DMS53 (cell line): ENCODE measurements around the gene TMEM184A.

Experiments
- DNase-seq: peaks from one replicate; lab custom pipeline; 2025; lab: John Stamatoyannopoulos, UW

Gene TMEM184A

DNA sequence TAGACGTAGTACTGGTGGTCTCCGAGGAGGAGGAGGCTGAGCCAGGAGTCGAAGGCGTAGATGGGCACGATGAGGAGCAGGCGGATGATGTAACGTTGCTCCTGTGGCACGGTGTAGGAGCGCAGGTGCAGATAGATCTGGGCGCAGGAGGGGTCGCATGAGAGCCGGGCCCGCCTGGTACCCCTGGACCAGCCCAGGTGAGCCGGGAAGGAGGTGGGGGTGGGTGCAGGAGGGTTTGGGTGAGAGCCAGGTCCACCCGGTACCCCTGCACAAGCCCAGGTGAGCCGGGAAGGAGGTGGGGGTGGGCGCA is 5.2 kb downstream of the TMEM184A start:
- no peak for DNase-seq

DNA sequence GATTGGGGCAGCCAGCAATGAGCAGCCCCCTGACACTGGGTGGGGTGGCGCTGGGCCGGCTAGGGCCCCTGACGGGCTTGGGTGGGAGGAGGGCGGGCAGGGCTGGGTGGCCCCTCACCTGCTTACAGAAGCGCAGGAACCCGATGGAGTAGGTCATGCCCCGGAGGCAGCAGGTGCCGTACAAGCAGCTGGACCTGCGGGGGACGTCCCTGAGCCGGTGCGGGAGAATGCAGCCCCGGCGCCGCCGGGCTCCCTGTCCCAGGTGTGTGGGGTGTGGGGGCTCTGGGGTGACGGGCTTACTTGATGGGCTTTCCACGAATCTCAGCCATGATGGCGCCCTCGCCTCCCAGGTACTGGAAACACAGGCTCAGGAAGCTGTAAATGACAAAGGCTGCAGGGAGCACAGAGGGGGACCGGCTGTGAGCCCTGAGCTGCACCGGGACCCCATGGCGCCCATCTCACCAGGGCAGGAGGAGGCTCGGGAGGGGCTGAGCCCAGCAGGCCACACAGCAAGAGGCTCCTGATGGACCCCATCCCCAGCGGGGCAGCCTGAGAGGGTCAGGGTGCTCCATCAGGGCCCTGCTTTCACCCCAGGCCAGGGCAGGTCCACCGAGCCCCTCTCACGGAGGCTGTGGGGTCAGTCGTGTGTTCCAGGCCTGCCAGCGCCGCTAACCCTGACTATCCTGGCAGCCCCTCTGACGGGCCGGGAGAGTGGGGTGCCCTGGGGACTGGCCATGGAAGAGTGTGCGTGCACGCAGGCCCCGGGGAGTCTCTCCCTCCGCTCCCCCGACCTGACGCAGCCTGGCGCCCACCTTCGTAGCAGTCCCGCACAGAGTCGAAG is 5.8 kb downstream of the TMEM184A start:
- no peak for DNase-seq

DNA sequence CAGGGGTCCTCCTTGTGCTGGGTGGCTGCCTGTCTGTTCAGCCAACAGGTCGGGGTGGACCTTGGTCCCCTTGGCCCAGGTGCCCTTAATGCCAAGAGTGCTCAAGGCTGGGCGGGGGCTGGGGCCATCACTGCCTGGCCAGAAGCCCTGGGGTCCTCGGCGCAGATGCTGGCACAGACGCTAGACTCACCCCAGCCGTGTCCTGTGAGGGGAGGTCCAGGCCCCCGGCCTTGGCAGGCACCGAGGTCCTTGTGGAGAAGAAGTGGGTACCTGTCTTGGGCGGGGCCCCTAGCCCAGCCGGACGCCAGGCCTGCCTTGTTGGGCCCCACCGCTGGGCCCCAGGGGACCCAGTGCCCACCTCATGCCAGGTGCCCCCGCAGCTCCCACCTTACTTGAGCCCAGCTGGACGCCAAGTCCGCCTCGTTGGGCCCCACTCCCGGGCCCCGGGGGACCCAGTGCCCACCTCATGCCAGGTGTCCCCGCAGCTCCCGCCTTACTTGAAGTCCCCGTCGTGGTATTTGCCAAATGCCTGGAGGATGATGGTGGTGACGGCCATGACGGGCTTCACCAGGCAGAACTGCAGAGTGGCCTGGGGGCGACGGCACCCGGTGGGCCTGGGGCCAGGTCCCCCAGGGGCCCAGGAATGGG is 6.5 kb downstream of the TMEM184A start:
- DNase-seq, result no peak

DNA sequence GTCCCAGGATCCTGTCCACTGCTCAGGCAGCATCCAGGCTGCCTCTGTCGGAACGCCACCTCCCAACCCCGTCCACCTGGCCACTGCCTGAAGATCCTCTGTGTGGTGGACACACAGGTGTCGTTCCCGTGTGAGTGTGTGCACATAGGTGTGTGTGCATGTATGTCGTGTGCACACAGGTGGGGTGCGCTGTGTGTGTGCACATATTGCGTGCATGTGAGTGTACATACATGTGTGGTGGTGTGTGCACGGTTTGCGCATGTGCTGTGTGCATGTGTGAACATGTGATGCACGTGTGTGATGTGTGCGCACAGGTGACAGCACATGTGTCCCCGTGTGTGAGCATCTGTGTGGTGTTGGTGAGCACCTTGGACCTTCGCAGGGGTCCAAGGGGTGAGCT is 7.1 kb downstream of the TMEM184A start:
- DNase-seq, result no peak

DNA sequence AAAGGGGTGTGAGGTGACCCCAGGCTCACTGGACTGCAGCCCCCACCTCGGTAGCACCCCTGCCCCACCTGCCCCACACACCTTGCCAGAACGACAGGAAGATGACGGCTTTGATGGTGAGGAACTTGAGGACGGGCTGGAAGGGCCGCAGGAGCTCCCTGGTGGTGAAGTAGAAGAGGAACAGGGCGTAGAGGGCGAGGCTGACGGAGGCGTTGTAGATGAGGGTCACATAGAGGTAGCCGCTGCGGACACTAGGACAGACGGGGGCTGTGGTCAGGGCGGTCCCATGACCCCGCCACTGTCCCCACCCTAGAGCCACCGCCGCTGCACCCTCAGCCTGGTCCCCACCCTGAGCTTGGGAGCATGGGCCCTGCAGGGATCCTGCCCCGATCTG is 7.6 kb downstream of the TMEM184A start:
- DNase-seq, result no peak

DNA sequence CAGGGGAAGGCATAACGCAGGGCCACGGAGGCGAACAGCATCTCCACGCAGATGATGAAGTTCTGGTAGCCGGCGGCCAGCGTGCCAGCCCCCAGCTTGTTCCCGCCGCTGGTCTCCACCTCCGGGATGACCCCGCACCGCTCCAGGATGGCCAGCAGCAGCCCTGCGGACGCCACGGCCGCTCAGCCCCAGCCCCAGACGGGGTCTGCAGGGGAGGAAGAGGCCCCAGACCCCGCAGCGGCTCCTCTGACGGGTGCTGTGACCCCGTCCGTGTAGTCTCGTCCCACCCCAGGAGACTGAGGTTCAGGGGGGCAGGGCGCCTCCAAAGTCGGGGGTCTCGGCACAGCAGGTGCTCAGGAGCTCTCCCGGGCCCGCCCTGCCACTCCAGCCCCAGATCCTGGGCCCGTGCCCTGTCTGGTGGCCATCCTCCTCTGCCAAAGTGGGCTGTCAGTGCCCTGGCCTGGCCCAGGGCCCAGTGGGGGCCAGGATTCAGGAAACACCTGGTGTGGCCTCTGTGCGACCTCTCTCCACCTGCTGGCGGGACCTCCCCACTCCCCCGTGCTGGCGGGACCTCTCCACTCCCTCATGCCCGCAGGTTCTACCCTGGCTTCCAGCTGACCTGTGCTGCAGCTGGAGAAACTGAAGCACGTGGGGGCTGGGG is 8.1 kb downstream of the TMEM184A start:
- DNase-seq, result peak; percentile 41

DNA sequence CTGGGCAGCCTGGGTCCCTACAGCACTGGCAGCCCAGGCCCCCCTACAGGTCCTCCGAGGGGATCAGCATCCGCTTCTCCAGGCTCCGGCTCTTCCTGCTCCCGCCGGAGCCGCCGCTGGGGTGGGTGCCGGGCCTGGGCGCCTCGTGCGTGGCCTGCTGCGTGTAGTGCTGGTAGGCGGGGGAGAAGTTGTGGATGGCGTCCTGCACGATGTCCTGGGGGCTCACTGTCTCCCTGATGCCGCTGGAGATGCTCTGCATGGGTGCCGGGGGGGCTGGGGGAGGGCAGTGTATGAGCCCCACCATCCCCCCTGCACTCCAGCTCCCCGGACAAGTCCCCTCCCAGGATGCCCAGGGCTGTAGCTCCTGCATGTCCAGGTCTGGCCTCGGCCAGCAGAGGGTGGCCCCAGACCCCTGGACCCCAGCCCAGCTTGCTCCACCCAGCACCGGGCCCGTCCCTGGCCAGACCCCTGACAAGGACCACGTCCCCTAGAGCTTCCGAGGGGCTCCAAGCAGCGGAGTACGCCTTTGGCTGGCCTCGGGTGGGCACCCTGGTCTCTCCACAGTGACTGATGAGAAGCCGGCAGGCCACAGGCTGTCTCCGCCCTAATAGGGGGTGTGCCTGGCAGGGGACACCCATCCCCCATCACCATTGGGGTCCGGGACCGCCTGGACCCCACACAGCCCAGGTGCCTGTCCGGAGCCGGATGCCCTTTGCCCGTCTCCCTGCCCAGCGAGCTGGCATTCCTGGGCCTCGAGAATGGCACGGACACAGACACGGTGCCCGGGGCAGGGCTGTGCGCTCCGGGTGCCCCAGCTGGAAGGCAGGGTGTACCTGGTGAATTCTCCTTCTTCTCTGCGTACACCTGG is 8.9 kb downstream of the TMEM184A start:
- DNase-seq, result no peak

DNA sequence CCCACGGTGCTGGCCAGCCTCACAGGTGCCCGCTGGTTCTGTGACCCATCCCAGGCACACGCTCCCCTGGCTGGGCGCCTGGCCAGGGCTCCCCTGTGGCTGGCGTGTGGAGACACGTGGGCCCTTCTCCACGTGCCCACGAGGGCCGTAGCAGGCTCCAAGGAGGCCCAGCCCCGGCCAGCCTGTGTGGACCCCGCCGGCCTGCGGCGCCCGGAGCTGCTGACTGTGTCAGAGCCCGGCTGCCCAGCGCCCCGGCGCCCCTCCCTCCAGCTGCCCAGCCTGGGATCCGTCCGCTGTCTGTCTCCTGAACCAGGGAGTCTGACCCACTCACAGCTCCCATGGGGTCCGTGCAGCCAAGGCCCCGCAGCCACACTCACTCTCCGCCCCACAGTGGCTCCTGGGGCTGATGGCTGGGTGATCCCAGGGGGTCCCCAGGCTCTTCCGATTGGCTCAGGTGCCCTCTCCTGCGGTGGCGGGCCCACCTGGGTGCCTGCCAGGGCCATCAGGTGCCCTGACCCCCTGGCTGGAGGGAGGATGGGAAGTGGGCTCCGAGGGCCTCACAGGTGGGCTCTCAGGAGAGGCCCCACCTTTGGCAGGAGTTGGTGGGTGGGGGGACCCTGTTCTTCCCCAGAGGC is 9.6 kb downstream of the TMEM184A start:
- no peak for DNase-seq

DNA sequence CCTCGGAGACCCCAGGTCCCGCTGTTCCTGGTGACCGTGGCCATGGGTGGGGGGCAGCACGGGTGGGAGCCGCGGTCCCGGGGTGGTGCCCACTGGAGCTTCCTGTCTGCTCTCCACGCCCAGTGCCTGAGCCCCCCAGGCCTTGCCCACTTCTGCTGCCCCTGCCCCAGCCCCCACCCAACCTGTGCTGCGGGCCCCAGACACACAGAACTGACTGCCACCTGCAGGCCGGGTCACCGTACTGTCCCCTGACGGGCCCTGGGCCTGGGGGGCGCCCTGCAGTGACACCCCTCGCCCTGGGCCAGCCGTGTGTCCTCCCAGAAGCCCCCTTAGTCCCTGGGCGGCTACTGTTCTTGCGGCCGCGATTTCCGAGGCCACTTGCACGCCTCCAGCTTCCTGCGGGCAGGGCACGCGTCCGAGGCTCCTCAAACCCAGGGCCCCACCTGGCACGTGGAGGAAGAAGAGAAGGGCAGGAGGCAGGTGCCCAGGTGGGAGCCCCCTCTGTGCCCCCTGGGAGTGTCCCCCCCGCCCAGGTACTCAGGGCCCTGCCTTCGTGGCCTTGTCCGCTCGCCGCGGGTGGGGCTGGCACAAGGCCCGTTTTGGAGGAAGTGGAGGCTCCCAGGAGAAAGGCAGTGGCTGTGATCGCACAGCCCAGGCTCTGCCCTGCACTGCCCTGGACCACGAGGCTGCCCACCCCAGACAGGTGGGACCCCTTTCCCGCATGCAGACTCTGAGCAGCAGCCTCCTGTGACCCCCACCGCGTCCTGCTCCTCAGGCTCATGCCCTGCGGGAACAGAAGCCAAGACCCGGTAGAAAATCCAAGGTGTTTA is 10.4 kb downstream of the TMEM184A start:
- no peak for DNase-seq

DNA sequence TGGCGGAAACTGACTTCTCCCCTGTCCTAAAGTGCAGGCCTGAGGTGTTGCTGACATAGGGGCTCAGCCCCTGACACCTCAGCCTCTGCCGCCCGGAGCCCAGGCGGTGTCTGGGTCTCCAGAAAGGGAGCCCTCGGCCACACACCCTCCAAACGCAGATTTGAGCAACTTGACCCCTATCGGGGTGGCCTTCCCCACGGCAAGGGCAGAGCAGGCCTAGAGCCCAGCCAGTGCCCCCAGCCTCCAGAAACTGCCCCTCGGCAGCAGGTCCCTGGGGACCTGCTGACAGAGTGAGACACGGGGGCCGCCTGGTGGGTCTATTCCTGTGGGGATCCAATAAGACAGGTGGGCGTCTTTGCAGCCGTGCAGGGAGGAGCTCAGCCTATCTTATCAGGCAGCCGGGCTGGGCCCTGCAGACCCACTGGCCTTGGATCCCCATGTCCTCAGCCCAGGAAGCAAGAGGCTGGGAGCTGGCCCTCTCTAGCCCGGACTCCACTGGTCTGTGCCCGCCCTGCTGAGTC is 11.0 kb downstream of the TMEM184A start:
- DNase-seq, result no peak

DNA sequence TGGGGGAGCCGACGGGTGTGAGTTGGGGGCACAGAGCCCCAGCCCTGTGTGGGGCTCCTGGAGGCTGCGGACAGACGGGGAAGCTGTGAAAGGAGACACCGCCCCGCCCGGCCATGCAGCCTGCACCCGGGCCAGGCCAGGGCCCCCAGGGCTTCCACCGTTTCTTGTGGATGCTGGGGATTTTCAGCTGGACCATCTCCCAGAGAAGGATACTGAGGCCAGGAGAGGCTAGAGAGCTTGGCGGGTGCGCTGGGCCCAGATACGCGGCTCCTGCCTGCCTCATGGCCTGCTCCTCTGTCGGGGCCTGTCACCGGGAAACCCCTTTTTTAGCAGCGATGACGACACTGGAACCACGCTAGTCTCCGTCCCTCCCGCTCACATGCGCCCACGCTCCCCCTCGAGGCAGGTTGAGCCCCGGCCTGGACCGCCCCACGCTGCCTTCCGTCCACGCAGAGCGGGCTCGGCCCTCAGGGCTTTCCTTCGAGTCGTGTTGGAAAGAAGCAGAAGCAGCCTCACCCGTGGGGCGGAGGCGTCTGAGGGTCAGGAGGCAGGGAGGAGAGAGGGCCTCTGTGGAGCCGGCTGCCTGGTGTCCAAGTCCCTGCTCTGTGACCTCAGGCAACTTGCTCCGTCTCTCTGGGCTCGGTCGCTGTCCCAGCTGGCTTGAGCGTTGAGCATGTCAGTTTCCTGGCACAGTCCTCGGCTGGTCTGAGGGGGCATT is 11.7 kb downstream of the TMEM184A start:
- DNase-seq, result no peak

DNA sequence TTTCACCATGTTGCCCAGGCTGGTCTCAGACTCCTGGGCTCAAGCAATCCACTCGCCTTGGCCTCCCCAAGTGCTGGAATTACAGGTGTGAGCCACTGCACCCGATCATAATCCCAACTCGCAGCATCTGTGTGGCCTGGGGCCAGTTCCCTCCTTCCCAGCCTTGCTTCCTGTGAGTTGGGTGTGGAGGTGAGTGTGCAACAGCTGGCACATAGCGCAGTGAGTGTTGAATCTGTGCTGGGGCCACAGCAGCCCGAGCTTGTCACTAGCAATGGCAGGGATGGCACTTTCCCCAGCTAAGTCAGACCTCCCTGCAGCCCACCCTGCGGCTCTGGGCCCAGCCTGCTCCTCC is 12.2 kb downstream of the TMEM184A start:
- DNase-seq, result peak; percentile 50

DNA sequence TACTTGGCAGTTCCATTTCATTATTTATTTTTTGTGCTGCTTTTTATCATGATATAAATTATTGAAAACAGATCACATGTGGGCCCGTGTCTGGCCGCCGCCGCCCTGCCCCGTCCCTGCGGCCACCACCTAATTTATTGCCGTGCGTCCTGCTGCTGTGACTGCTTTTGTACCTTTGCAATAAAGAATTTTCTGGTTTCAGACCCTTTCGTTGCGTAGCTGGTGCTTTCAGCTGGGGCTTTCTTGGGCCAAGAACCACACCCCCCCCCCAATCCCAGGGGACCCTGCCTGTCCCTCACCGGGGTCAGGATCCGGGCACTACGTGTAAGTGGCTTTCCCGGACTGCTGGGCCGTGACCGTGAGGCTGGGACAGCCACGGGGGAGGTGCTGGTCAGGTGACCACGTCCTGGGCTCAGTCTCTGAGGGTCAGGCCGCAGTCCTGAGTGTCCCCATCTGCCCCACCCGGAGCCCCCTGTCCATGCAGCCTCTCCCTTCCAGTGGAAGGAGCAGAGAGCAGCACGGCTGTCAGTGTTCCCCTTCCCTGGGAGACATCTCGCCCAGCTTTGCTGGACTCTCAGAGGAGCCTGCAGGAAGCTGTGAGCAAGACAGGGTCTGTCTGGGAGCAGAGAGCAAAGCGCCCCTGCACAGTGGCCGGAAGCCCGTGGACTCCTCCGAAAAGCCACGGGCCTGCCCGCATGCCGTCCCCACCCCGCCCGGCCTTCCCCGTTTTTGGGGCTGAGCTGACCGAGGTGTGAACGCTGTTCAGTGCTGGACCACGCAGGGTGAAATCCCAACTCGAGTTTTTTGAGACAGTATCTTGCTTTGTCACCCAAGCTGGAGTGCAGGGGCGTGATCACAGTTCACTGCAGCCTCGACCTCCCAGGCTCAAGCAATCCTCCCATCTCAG is 12.9 kb downstream of the TMEM184A start:
- DNase-seq, result peak; percentile 54

DNA sequence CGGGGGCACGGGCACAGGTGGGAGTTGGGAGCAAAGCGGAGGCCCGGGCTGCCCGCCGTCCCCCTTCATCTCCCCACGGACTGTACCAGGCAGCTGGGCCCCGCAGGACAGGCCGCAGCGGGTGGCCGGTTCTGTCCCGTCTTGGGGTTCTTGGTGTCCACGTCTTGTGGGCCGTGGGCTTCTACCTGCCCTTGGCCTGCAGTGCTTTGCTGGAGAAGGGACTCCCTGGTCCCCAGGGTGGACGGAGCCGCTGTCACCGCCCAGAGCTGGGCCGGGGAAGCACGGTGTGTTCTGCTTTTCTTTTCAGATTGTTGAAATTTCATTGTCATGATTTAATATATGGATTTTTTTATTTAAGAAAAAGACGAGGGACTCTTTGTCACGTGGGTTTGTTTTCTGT is 13.7 kb downstream of the TMEM184A start:
- DNase-seq, result no peak

DNA sequence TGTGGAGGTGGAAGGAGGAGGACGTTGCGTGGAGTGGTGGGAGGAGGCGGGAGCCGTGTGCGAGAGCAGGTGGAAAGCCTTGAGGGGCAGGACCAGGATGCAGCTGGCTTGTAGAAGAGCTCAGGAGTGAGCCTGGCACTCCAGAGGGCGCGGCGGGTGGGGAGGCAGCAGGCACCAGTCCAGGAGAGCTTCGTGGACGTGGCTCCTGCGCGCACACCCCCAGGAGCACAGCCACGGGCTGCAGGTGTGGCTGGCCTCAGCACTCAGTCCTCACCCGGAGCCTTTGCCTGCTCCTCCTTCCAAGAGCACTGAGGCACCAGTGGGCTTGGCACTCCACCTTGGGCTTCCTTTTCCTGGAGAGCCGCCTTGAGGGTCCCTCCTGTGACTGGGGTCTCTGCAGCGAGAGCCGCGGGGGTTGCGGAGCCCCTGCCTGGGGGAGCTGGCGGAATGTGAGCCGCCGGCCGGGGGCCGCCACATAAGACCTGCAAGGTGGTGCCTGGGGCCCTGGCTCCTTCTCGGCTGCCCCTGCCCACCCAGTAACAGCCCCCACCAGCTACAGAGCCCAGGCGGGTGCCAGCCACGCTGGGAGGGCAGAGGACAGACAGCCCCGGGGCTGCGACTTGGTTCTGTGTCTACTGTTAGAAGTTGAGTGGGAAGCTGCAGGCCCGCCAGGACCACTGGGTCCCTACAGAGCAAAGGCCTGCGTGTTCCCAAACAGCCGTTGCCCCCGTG is 14.4 kb downstream of the TMEM184A start:
- DNase-seq, result peak; percentile 57

DNA sequence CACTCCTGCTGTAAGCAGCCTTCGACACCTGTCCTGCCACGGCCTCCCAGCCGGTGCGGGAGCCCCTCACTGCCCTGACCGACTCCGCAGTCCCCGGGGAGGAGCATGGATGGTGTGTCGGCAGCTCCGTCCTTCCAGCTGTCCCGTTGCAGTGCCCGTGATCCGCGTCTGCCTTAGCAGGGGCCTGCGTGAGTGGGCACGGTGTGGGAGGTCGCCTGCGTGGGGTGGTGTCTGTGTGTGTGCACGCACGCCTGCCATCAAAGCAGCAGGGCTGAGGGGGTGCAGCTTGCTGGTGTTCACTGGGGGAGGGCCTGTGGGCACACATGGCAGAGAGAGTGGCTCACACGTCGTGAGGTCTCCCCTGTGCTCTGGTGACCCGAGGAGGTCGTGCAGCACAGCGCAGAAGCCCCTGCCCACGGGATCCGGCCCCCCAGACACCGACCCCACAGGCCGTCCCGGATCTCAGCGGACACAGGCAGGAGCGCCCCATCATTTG is 15.2 kb downstream of the TMEM184A start:
- DNase-seq, result no peak

DNA sequence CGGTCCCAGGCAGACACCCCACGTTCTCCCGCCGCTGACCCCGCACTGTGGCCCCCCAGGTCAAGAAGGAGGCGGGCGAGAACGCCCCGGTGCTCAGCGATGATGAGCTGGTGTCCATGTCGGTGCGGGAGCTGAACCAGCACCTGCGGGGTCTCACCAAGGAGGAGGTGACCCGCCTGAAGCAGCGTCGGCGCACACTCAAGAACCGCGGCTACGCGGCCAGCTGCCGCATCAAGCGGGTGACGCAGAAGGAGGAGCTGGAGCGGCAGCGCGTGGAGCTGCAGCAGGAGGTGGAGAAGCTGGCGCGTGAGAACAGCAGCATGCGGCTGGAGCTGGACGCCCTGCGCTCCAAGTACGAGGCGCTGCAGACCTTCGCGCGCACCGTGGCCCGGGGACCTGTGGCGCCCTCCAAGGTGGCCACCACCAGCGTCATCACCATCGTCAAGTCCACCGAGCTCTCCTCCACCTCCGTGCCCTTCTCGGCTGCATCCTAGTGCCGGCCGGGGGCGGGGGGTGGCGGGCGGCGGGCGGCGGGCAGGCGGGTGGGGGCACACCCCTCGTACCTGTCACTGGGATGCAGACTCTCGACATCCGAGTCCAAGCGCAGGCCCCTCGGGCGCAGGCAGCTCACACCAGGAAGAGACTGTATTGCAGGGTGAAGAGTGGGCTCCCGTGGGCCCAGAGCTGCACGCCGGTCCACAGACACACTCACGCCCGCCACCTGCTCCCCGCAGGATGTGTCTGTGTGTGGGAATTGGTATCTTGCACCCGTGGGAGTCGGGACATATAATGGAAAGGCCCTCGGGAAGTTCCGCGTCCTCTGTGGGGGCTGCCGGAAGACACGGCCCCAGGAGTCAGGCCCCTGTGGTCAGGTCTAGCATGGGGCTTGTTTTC is 15.9 kb downstream of the TMEM184A start:
- no peak for DNase-seq
